HG02870 (cell line): ENCODE measurements around the gene PVR.
"Not testable (repeated sequence)": the region's sequence is repeated elsewhere in the genome, so short reads cannot be mapped to it uniquely, and the experiment has no call there.

Experiments used
- ATAC-seq: cut with Tn5 transposase; IDR thresholded peaks from one replicate; pipeline ENCODE4 v1.9.1; 2021; ENCODE audit warnings: mild to moderate bottlenecking, moderate library complexity; ENCODE audit not compliant: unreplicated experiment

PVR gene

GRCh38 chr19:44618640-44619357 lies 24.9 kb upstream of the PVR start:
- ATAC-seq: no peak

GRCh38 chr19:44620667-44621066 lies 23.0 kb upstream of the PVR start:
- ATAC-seq: no peak

- ATAC-seq: no peak
Measured at GRCh38 chr19:44621367-44621766, 22.3 kb upstream of the PVR start.

- ATAC-seq: no peak
Measured at GRCh38 chr19:44623080-44623479, 20.6 kb upstream of the PVR start.

- ATAC-seq: no peak
Measured at GRCh38 chr19:44623626-44624025, 20.1 kb upstream of the PVR start.

GRCh38 chr19:44624840-44625354 lies 18.8 kb upstream of the PVR start:
- no peak for ATAC-seq

- ATAC-seq: not testable (repeated sequence)
Measured at GRCh38 chr19:44625637-44626036, 18.1 kb upstream of the PVR start.

GRCh38 chr19:44626048-44626624 lies 17.6 kb upstream of the PVR start:
- no peak for ATAC-seq

GRCh38 chr19:44627631-44628030 lies 16.1 kb upstream of the PVR start:
- ATAC-seq: no peak

- no peak for ATAC-seq
Measured at GRCh38 chr19:44628793-44629192, 14.9 kb upstream of the PVR start.

- not testable (repeated sequence) for ATAC-seq
Measured at GRCh38 chr19:44631611-44632010, 12.1 kb upstream of the PVR start.

GRCh38 chr19:44634058-44634457 lies 9.7 kb upstream of the PVR start:
- not testable (repeated sequence) for ATAC-seq

GRCh38 chr19:44634785-44635184 lies 8.9 kb upstream of the PVR start:
- ATAC-seq: no peak

GRCh38 chr19:44635581-44636438 lies 7.9 kb upstream of the PVR start:
- no peak for ATAC-seq

GRCh38 chr19:44636439-44637389 lies 7.0 kb upstream of the PVR start:
- no peak for ATAC-seq

- no peak for ATAC-seq
Measured at GRCh38 chr19:44637390-44637764, 6.3 kb upstream of the PVR start.

- ATAC-seq: no peak
Measured at GRCh38 chr19:44640518-44640917, 3.2 kb upstream of the PVR start.

- ATAC-seq: no peak
Measured at GRCh38 chr19:44641501-44642265, 2.0 kb upstream of the PVR start.

- ATAC-seq: no peak
Measured at GRCh38 chr19:44642377-44642776, 1.3 kb upstream of the PVR start.
